NCI-H345 (cell line): ENCODE data around the gene TMEM9.

ENCODE experiments used
- DNase-seq: peaks from one replicate; lab custom pipeline; 2025; lab: John Stamatoyannopoulos, UW

The TMEM9 gene

GRCh38 chr1:201145816-201146215 is 8.5 kb downstream of the TMEM9 start:
- DNase-seq, result no peak

- no peak for DNase-seq
Observed at GRCh38 chr1:201145132-201145531, 9.1 kb downstream of the TMEM9 start.

GRCh38 chr1:201144701-201145100 is 9.6 kb downstream of the TMEM9 start:
- DNase-seq, result no peak

- DNase-seq, result no peak
Observed at GRCh38 chr1:201143726-201144635, 10.3 kb downstream of the TMEM9 start.

- DNase-seq, result no peak
Observed at GRCh38 chr1:201142849-201143725, 11.2 kb downstream of the TMEM9 start.

GRCh38 chr1:201142011-201142848 is 12.0 kb downstream of the TMEM9 start:
- DNase-seq, result no peak

- no peak for DNase-seq
Observed at GRCh38 chr1:201141418-201141817, 12.9 kb downstream of the TMEM9 start.

- no peak for DNase-seq
Observed at GRCh38 chr1:201140941-201141260, 13.4 kb downstream of the TMEM9 start.

- peak; percentile 40 for DNase-seq
Observed at GRCh38 chr1:201140235-201140940, 13.9 kb downstream of the TMEM9 start.

- no peak for DNase-seq
Observed at GRCh38 chr1:201139756-201140155, 14.5 kb downstream of the TMEM9 start.

- no peak for DNase-seq
Observed at GRCh38 chr1:201139306-201139705, 15.0 kb downstream of the TMEM9 start.

- no peak for DNase-seq
Observed at GRCh38 chr1:201138311-201138840, 15.9 kb downstream of the TMEM9 start.

- no peak for DNase-seq
Observed at GRCh38 chr1:201137579-201138310, 16.5 kb downstream of the TMEM9 start.

GRCh38 chr1:201137024-201137392 is 17.3 kb downstream of the TMEM9 start:
- DNase-seq, result no peak

GRCh38 chr1:201136355-201137023 is 17.8 kb downstream of the TMEM9 start:
- no peak for DNase-seq

- DNase-seq, result no peak
Observed at GRCh38 chr1:201134405-201134804, 19.9 kb downstream of the TMEM9 start.

- no peak for DNase-seq
Observed at GRCh38 chr1:201131398-201131797, 22.9 kb downstream of the TMEM9 start.

- DNase-seq, result no peak
Observed at GRCh38 chr1:201128962-201129361, 25.3 kb downstream of the TMEM9 start.

GRCh38 chr1:201128476-201128875 is 25.8 kb downstream of the TMEM9 start:
- no peak for DNase-seq
